ENCODE data around the gene SETX.

DNA sequence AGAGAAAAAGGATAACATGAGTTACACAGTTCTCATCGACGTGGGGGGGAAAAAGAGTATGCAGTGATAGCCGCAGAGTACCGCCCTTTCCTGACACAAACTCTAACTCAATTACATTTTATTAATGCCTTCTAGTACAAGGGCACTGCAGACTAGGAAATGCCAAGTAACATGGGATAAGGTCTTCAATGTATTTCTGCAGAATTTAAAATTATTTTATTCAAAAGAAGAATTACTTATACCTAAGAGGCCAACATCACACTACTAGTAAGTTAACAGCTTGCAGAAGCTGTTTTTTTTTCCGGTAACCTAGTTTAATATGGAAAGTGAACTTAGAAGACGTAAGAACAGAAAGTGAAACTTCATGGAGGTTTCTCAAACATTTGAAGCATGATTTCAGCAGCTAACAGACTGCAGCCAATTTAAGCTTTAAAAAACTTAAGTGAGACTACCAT, 3.9 kb downstream of the SETX start:
- TF ChIP-seq, protein P1, sequence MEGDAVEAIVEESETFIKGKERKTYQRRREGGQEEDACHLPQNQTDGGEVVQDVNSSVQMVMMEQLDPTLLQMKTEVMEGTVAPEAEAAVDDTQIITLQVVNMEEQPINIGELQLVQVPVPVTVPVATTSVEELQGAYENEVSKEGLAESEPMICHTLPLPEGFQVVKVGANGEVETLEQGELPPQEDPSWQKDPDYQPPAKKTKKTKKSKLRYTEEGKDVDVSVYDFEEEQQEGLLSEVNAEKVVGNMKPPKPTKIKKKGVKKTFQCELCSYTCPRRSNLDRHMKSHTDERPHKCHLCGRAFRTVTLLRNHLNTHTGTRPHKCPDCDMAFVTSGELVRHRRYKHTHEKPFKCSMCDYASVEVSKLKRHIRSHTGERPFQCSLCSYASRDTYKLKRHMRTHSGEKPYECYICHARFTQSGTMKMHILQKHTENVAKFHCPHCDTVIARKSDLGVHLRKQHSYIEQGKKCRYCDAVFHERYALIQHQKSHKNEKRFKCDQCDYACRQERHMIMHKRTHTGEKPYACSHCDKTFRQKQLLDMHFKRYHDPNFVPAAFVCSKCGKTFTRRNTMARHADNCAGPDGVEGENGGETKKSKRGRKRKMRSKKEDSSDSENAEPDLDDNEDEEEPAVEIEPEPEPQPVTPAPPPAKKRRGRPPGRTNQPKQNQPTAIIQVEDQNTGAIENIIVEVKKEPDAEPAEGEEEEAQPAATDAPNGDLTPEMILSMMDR (CRISPR knock-in tag; IDR thresholded peaks at IDR 0.05) = no peak
- TF ChIP-seq FOSL1 (CRISPR knock-in tag; IDR thresholded peaks at IDR 0.05; ENCODE audit: borderline replicate concordance) (no peak), ZNF713 (CRISPR knock-in tag; IDR thresholded peaks at IDR 0.05) (no peak), ZNF331 (CRISPR knock-in tag; IDR thresholded peaks at IDR 0.05) (no peak)
